ENCODE results near the gene COL5A3.

DNA sequence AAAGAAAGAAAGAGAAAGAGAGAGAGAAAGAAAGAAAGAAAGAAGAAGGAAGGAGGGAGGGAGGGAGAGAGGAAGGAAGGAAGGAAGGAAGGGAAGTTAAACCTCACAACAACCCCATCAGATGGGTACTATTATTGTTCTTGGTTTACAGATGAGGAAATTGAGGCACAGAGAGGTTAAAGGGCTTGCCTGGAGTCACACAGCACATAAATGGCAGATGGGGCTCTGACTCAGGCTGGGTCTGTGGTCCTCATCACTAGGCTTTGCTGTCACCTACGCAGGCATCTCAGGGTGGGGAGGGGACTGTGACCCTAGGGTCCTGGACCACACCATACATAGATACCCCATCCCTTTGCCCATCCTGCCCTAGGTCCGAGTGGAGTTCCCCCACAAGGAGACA lies 39.3 kb upstream of the COL5A3 start:
- TF ChIP-seq CTCF (IDR thresholded peaks at IDR 0.05; ENCODE audit: low read depth, low read length, missing input control) (no peak), MAX (IDR thresholded peaks at IDR 0.05) (no peak), TAF1 (conservative IDR thresholded peaks at IDR 0.05) (no peak), YY1 (IDR thresholded peaks at IDR 0.05) (no peak), REST (IDR thresholded peaks at IDR 0.05) (no peak), RAD21 (IDR thresholded peaks at IDR 0.05) (no peak), ZBTB33 (IDR thresholded peaks at IDR 0.05) (no peak), GABPA (IDR thresholded peaks at IDR 0.05 in 1 of 2, conservative IDR thresholded peaks at IDR 0.05 in 1 of 2) (no peak)
